ENCODE data around the gene GUCA1A.
"Not testable (repeated sequence)": the region's sequence is repeated elsewhere in the genome, so short reads cannot be mapped to it uniquely, and the experiment has no call there.

Gene GUCA1A

GRCh38 chr6:42177514-42178364 is 4.6 kb downstream of the GUCA1A start:
- no peak for DNase-seq (ENCODE audit: low read depth, low spot score)

DNA sequence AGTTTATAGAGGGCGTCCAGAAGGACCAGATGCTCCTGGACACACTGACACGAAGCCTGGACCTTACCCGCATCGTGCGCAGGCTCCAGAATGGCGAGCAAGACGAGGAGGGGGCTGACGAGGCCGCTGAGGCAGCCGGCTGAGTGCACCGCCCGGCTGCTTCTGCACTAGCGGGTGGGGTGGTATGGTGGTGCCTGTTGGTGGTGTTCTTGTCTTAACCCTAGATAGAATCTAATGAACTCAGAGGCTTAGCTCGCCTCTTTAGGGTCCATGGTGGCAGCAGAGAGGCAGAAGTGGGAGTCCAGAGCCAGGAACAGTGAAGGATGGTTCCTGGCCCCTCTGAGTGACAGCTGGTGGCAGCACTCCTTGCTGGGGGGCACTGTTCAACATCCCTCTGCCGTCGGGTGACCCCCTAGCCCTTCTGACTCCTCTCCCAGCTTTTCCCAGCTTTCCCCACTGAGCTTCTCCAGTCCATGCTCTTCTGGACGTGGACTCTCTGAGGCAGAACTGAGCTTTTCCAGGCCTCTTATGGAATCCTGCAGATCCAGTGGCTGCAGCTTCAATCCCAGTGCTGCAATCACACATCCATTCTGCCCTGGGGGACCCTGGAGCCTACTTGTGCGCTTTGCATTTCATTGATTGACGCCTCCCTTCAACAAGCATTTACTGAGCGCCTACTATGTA is 6.2 kb downstream of the GUCA1A start:
- DNase-seq (ENCODE audit: low read depth, low spot score) = no peak

- no peak for DNase-seq (ENCODE audit: low read depth, low spot score)
Observed at GRCh38 chr6:42179945-42180313, 6.8 kb downstream of the GUCA1A start.

GRCh38 chr6:42182101-42182500 is 8.9 kb downstream of the GUCA1A start:
- DNase-seq (ENCODE audit: low read depth, low spot score) = no peak

DNA sequence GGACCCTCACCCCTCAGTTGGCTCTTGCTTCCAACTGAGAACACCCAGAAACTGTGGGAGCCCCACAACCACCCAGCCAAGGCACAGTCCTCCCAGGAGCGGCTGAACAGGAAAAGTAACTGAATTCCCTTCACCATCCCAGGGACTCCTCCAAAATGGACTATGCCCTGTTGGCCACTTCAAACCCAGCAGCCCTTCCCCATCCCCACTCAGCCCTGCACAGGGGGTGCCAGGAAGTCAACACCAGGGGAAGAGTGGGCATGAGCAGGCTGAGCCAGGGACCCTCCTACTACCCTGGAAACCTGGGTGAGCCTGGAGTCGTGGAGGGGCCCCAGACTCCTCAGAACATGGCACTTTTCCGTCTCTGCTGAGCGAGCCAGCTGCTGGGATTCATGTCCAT is 11.3 kb downstream of the GUCA1A start:
- no peak for DNase-seq (ENCODE audit: low read depth, low spot score)

- DNase-seq (ENCODE audit: low read depth, low spot score) = no peak
Observed at GRCh38 chr6:42185597-42185996, 12.4 kb downstream of the GUCA1A start.

DNA sequence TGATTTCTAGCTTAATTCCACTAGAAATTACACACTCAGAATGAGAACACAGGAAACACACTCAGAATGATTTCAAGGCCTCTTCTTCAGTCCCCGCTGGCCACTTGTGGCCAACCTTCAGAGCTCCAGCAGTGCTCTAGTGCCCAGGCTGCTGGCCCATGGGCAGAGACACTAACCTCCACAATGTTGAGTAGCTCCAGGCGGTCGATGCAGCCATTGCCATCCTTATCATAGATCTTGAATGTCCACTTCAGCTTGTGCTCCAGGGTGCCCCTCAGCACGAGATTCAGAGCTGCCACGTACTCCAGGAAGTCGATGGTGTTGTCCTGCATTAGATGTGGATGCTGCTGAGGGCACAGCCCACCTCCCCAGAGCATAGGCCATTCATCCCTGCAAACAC is 15.2 kb downstream of the GUCA1A start:
- no peak for DNase-seq (ENCODE audit: low read depth, low spot score)

- no peak for DNase-seq (ENCODE audit: low read depth, low spot score)
Observed at GRCh38 chr6:42190554-42191183, 17.5 kb downstream of the GUCA1A start.

- DNase-seq (ENCODE audit: low read depth, low spot score) = not testable (repeated sequence)
Observed at GRCh38 chr6:42192385-42192784, 19.2 kb downstream of the GUCA1A start.

GRCh38 chr6:42193491-42193894 is 20.3 kb downstream of the GUCA1A start:
- no peak for DNase-seq (ENCODE audit: low read depth, low spot score)

- no peak for DNase-seq (ENCODE audit: low read depth, low spot score)
Observed at GRCh38 chr6:42194056-42194455, 20.9 kb downstream of the GUCA1A start.

DNA sequence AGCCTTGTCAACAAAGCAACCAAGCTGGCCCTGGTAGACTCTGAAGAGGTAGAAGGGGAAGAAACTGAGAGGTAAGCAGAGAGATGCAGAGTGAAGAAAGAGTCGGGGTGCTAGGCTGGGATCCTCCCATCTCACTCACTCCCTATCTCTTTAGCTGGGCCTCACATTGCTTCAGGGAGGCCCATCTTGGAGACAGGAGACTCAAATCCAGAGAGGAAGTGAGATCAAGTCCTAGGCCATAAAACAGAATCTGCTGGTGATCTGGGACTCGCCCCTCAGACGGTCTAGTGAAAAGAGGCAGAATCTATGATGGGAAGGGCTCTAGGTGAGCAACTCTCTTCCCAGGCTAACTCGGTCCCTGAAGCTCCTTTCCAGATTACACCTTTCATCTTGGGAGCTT is 22.3 kb downstream of the GUCA1A start:
- no peak for DNase-seq (ENCODE audit: low read depth, low spot score)

DNA sequence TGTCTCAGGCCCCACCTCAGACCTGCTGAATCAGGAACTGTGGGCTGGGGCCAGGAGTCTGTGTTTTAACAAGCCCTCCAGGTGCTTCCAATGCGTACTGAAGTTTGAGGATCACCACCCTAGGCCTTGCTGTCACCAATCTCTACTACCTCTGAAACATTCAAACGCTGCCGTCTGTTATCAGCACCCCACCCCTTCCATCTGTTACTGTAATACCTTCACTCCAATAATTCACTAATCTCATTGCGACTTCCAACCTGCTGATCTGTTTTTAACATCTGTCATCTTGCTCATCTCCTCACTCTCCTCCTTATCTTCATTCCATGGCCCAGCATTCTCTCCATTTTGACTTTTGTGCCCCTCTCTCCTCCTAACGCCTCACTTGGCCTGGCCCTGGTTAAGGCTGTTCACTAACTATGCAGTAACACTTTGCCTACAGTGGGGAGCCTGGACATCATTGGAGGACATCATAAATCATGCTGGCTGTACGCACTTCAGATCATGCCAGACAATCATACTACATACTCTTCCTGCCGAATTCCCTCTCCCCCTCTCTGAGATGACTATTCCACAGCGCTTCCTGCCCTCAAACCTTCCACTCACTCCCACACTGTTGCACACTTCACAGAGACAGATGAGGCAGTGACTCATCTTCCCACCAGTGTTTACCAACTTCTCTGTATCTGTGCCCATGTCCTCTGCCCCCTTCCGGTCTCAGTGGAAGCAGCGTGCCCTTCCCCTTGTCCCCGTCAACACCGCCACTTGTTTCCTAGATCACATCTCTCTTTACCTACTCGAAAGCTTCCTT is 24.6 kb downstream of the GUCA1A start:
- no peak for DNase-seq (ENCODE audit: low read depth, low spot score)

GRCh38 chr6:42199106-42199981 is 26.2 kb downstream of the GUCA1A start:
- no peak for DNase-seq (ENCODE audit: low read depth, low spot score)

DNA sequence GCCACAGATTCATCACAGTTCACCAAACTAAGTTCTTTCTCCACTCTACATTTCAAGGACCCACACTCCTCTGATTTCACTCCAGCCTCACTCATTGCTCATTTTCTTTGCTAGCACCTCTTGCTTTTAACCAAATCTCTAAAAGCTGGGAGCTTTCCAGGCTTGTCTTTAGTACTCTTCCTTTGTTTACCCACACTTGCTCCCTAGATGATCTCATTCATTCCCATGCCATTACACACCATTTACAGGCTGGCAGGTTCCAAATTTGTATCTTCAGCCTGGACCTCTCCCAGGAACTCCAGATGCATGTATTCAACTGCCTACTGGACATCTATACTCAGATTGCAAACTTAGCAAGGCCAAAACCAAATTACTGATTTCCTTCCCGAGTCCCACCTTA is 26.9 kb downstream of the GUCA1A start:
- peak; percentile 50 for DNase-seq (ENCODE audit: low read depth, low spot score)

- no peak for DNase-seq (ENCODE audit: low read depth, low spot score)
Observed at GRCh38 chr6:42201382-42201781, 28.2 kb downstream of the GUCA1A start.

DNA sequence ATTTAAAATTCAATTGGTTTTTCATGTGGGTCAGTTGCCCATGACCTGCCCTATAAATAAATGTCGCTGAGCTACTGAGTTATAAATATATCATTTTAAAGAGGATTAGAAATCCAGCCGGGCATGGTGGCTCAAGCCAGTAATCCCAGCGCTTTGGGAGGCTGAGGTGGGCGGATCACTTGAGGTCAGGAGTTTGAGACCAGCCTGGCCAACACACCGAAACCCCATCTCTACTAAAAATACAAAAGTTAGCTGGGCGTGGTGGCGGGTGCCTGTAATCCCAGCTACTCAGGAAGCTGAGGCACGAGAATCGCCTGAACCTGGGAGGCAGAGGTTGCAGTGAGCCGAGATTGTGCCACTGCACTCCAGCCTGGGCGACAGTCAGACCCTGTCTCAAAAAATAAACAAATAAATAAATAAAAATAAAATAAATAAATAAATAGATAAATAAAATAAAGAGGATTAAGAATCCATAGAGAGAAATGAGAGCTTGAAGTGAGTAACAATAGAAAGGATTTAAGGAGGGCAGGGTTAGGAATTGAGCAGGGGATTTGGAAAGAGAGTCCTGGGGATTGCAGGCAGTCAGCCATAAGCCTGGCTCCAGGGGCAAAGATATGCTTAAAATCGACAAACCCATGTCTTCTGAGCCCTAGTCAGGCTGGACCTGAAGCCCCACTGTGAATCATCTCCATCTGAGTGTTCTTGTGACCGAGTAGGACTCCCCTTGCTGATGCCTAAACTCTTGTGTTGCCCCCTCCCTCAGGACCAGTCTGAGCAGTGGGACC is 29.2 kb downstream of the GUCA1A start:
- DNase-seq (ENCODE audit: low read depth, low spot score) = not testable (repeated sequence)

DNA sequence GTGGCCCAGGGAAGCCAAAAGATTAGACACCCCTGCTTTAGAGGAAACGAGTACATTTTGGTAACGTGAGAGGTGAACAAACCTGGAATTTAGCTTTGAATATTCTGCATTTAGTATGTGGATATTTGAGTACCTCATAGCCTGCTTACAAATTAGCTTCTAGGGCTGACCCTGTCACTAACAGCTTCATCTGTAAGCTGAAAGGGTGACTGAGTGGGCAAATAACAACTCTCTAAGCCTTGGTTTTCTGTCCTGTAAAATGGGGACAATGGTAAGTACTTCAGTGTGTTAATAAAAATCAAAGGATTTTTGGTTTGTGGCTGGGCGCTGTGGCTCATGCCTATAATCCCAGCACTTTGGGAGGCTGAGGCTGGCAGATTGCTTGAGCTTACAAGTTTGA is 30.0 kb downstream of the GUCA1A start:
- DNase-seq (ENCODE audit: low read depth, low spot score) = no peak

GRCh38 chr6:42204768-42205282 is 31.7 kb downstream of the GUCA1A start:
- no peak for DNase-seq (ENCODE audit: low read depth, low spot score)

GRCh38 chr6:42207559-42207958 is 34.4 kb downstream of the GUCA1A start:
- DNase-seq (ENCODE audit: low read depth, low spot score) = not testable (repeated sequence)

All from brain pericyte (primary cell).